Activated CD4-positive, alpha-beta T cell treated with anti-CD3 and anti-CD28 coated beads, Interleukin-2, amount 50 U/mL, for 4 hours (primary cell): ENCODE results near the gene TEX55.
"Not testable (repeated sequence)": the region's sequence is repeated elsewhere in the genome, so short reads cannot be mapped to it uniquely, and the experiment has no call there.

Source experiments
- DNase-seq, 2 experiments: peaks; one replicate each; pipeline ENCODE4 v3.0.0-alpha.2; 2020

TEX55 gene

GRCh38 chr3:119145500-119146167 lies at the start of gene TEX55:
TEX55 (plus strand) TSS chr3:119146165; CDS start chr3:119146190, 25 bp downstream.
- no peak for DNase-seq

DNA sequence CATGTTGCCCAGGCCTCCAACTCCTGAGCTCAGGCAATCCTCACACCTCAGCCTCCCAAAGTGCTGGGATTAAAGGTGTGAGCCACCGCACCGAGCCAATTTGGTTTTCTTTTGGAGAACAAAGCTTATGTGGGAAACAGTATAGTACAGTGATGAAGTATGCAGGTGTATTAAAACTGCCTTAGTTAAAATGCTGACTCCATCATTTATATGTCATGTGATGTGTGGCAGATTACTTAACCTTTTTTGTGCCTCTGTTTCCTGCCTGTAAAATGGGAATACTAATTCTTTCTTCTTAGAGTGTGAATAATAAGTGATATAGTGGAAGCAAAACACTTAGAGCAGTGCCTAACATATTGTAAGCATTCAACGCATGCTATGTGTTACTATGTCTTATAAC lies 48.0 kb upstream of the TEX55 start:
- DNase-seq, result no peak

- no peak for DNase-seq
These were observed 47.2 kb upstream of the TEX55 start for GRCh38 chr3:119098619-119099222.

DNA sequence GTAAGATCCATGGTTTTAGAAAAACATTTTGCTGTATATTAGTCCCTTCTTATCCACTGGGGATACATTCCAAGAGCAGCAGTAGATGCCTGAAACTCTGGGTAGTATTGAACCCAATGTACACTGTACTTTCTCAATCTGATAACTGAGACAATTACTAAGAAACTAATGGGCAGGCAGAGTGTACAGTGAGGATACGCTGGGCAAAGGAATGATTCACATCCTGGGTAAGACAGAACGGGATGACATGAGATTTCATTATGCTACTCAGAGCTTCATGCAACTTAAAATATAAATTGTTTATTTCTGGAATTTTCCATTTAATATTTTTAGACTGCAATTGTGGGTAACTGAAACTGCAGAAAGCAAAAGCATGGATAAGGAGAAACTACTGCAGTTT lies 46.2 kb upstream of the TEX55 start:
- DNase-seq, result no peak

GRCh38 chr3:119104031-119104430 lies 41.9 kb upstream of the TEX55 start:
- no peak for DNase-seq

- not testable (repeated sequence) for DNase-seq
These were observed 27.6 kb upstream of the TEX55 start for GRCh38 chr3:119118330-119118729.

DNA sequence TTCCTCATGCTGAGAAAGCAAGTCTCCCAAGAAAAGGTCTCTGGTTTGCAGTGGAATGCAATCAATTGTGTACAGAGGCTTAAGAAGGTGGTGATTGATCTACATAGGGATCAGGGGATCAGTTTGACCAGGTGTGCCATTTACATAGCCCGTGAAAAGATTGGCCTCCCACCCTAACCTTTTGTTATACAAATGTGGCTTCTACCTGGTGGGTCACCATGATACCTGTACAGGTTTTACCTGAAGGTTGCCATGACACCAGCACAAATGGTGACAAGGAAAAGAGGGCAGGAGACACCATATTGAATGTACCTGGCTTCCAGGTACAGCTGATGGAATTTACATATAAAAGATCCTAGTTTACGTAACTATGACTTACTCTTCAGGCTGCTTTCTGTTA lies 25.5 kb upstream of the TEX55 start:
- DNase-seq, result no peak

DNA sequence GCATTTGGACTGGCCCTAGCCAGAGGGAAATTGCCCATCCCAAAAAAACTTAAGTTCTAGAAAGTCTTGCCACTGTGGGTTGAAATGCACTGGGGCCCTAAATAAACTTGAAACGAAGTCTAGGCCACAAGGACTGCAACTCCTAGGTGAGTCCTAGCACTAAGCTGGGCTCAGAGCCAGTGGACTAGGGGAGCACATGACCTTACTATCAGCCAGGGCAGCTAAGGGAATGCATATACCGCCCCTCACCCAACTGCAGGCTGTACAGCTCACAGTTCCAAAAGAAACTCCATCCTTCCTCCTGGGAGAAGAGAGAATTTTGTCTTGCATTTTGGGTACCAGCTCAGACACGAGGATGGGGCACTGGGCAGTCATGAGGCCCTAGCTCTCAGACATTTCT lies 23.6 kb upstream of the TEX55 start:
- DNase-seq, result no peak

- DNase-seq, result no peak
These were observed 20.6 kb upstream of the TEX55 start for GRCh38 chr3:119125342-119125741.

DNA sequence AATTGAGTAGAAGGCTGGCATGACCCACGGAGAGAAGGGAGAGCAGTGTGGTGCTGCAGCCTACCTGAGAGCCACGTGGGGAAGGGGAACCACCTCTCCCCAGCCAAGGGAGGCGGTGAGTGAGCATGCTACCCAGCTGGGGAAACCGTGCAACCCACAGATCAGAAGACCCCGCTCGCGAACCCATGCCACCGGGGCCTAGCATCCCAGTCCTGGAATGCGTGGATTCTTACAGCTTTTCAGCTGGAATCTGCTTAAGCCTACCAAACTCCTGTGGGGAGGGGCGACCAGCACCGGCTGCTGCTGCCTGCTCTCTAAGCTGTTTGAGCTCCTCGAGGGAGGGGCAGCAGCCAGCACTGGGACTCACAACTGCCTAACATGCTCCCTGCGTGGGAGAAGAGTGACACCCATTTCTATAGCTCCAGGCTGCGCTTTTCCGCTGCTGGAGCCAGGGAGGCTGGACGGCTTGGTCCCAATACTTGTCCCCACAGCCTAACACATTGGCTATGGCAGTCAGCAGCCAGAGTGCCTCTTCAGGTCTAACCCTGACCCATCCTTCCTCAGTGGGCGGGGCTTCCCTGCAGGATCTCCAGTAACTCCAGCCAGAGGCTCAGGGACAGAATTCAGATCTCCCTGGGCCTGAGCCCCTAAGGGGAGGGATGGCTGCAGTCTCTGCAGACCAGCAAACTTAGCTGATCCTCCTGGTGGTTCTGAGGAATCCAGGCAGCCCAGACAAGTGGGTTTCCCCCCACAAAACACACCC lies 20.0 kb upstream of the TEX55 start:
- no peak for DNase-seq

GRCh38 chr3:119130291-119130690 lies 15.7 kb upstream of the TEX55 start:
- not testable (repeated sequence) for DNase-seq

DNA sequence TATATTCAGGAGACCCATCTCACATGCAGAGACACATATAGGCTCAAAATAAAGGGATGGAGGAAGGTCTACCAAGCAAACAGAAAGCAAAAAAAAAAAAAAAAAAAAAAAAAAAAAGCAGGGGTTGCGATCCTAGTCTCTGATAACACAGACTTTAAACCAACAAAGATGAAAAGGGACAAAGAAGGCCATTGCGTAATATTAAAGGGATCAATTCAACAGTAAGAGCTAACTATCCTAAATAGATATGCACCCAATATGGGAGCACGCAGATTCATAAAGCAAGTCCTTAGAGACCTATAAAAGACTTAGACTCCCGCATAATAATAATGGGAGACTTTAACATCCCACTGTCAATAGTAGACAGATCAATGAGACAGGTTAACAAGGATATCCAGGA lies 13.7 kb upstream of the TEX55 start:
- DNase-seq, result not testable (repeated sequence)

- DNase-seq, result not testable (repeated sequence)
These were observed 6.6 kb upstream of the TEX55 start for GRCh38 chr3:119139360-119139759.

GRCh38 chr3:119140466-119140865 lies 5.5 kb upstream of the TEX55 start:
- no peak for DNase-seq

- DNase-seq, result no peak
These were observed 851 bp upstream of the TEX55 start for GRCh38 chr3:119145128-119145499.

GRCh38 chr3:119146578-119147375 lies 812 bp downstream of the TEX55 start:
- DNase-seq, result no peak

DNA sequence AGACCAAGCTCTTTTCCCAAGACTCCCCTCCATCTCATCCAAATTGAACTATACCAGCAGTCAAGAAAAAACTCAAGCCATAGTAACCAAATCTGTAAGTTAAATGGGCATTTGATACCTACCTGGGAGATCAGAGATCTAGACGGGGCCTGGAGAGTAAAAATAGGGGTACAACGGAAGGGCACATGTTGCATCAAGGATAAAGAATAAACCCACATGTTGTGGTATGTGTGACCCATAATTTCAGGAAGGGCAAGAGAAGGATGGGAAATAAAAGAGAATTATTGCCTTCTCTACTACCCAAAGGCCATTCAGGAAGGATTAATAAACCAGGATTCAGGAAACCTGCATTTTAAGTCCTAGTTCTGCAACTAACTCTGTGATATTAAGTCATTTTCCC lies 1.5 kb downstream of the TEX55 start:
- no peak for DNase-seq

DNA sequence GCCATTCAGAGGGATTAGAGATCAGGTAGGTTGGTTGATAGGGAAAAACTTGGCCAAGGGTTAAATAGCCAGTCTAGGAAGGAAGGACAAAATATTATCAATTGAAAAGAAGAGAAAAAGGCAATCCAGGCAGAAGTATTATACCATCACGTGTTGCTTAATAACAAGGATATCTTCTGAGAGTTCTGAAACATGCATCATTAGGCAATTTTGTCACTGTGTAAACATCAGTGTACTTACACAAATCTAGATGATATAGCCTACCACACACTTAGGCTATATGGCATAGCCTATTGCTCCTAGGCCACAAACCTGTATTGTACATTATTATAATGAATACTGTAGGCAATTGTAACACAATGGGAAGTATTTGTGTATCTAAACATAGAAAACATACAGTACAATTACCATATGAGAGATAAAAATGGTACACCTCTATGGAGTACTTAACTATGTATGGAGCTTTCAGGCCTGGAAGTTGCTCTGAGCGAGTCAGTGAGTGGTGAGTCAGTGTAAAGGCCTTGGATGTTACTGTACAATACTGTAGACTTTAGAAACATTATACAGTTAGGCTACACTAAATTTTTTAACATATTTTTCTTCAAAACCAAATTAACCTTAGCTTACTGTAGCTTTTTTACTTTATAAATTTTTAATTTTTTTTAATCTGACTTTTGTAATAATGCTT lies 2.7 kb downstream of the TEX55 start:
- no peak for DNase-seq

- DNase-seq, result no peak
These were observed 3.5 kb downstream of the TEX55 start for GRCh38 chr3:119149484-119149883.

DNA sequence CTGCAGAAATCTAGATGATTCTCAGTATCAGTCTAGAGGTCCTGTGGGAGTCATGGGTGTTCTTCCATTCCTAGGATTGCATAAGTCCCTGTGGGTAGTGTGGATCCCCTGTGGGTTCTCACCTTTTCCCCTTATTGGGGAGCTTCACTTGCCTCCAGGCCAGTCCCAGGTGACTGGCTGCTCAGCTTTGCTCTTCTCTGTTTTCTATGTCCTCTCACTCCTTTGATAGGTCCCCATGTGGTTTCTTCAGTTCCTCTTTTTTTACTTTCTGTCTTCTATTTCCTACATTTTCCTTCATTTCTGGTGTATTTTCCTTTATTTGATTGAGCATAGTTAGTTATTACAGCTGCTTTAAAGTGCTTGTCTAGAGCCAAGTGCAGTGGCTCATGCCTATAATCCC lies 10.9 kb downstream of the TEX55 start:
- no peak for DNase-seq

GRCh38 chr3:119157971-119158370 lies 12.0 kb downstream of the TEX55 start:
- DNase-seq, result no peak

- no peak for DNase-seq
These were observed 14.4 kb downstream of the TEX55 start for GRCh38 chr3:119160361-119160760.

- no peak for DNase-seq
These were observed 14.8 kb downstream of the TEX55 start for GRCh38 chr3:119160815-119161214.
